ENCODE results near the gene PPIE. TPM values are rescaled to one million over a fixed set of nuclear protein-coding genes. Genes with fewer than 3 reads are reported as not detected.

PPIE gene
- total and polyA plus RNA-seq, 2 of the 8 experiments (the other 6 are each of a cell fraction or from before 2014, with no cell fraction given): 38.9 to 56.1 TPM

- Histone ChIP-seq H3K23me2 (ENCODE audit: low read depth, low read length) (no peaks in the 10 kb centered on the region), H3K79me1 (ENCODE audit: low read depth, low read length) (no peaks in the 10 kb centered on the region)
- WGBS, 2 experiments (ENCODE audit: extremely low coverage in 1 of 2, insufficient coverage in 1 of 2, insufficient read length in 1 of 2, insufficient replicate concordance in 2 of 2, low coverage in 1 of 2, low lambda C conversion rate in 2 of 2, missing lambda C conversion rate in 1 of 2): 84% methylated on average over 7 of the region's 9 CpGs; no CpG with 5 or more reads in 1 of the 2 experiments
Measured at GRCh38 chr1:39761016-39761415, 22.3 kb downstream of the PPIE start.

More at GRCh38 chr1:39761016-39761415, 22.3 kb downstream of the PPIE start:
- Histone ChIP-seq H2BK15ac (ENCODE audit: low read length) (no peak overlapping the region), H4K20me1 (replicated peaks in 1 of 2; ENCODE audit: control insufficient read depth in 1 of 2, insufficient read depth in 2 of 2, low read length in 2 of 2) (peaks cover 0 to 1% of the 10 kb centered on the region in 2 experiments), H3K23ac (ENCODE audit: insufficient read length) (no peak overlapping the region), H4K8ac (ENCODE audit: extremely low read depth, insufficient read depth, low read length) (no peak overlapping the region), H3K27ac (ENCODE audit: low read depth, low read length) (no peak overlapping the region), H4K91ac (replicated peaks; ENCODE audit: insufficient read length, low read length) (no peak overlapping the region), H2AK5ac (ENCODE audit: low read depth, low read length) (no peak overlapping the region), H3K9me3 (ENCODE audit: insufficient read depth in 2 of 2, low read depth in 1 of 2, low read length in 1 of 2) (peaks cover 5 to 12% of the 10 kb centered on the region in 2 experiments; a peak in 1 of 4 replicates), H3K36me3 (ENCODE audit: control insufficient read depth in 2 of 4, insufficient read depth in 4 of 4, low read length in 3 of 4) (peaks cover 2 to 6% (median 2%) of the 10 kb centered on the region in 4 experiments; a peak in 5 of 8 replicates), H3K9ac (replicated peaks in 1 of 4; ENCODE audit: extremely low read depth in 1 of 4, low read depth in 3 of 4, low read length in 3 of 4) (no peak overlapping the region), H3K4ac (replicated peaks; ENCODE audit: insufficient read length, low read depth, low read length) (no peak overlapping the region), H2BK20ac (ENCODE audit: low read length) (no peak overlapping the region), H3K14ac (ENCODE audit: insufficient read length) (no peak overlapping the region), H2BK5ac (ENCODE audit: low read depth, low read length) (no peak overlapping the region), H3K79me2 (ENCODE audit: control insufficient read depth in 1 of 2, insufficient read depth in 2 of 2, low read length in 2 of 2) (no peaks in the 10 kb centered on the region), H2AFZ (ENCODE audit: low read length) (no peak overlapping the region), H3K4me2 (ENCODE audit: insufficient read depth in 1 of 2, low read depth in 2 of 2, low read length in 2 of 2) (no peak overlapping the region), H3K18ac (ENCODE audit: extremely low read depth, low read length) (no peak overlapping the region), H3K56ac (replicated peaks; ENCODE audit: insufficient read length, low read depth, low read length) (no peak overlapping the region), H3K27me3 (replicated peaks in 1 of 4; ENCODE audit: control insufficient read depth in 3 of 4, extremely low read depth in 1 of 4, insufficient read depth in 3 of 4, low read length in 3 of 4) (no peaks in the 10 kb centered on the region), H3K4me3 (ENCODE audit: extremely low read depth in 1 of 4, insufficient read depth in 2 of 4, low read depth in 3 of 4, low read length in 4 of 4) (no peak overlapping the region), H2BK120ac (replicated peaks; ENCODE audit: low read depth, low read length) (no peak overlapping the region), H4K5ac (ENCODE audit: insufficient read length, low read depth, low read length) (no peak overlapping the region), H2BK12ac (ENCODE audit: low read depth, low read length) (no peak overlapping the region), H3K4me1 (replicated peaks in 1 of 4; ENCODE audit: control insufficient read depth in 3 of 4, insufficient read depth in 4 of 4, low read length in 3 of 4) (no peaks in the 10 kb centered on the region)
- FAIRE-seq (no peak), DNase-seq (ENCODE audit: low read depth in 1 of 2, low spot score in 2 of 2) (no peak)
- POLR2A ChIA-PET (ENCODE audit: partially characterized antibody): no interaction called here
- CTCF ChIA-PET (ENCODE audit: partially characterized antibody): interaction anchor here (1.4 kb wide), 1 partner anchor 39 kb away, joined by 4 read pairs; no protein-coding TSS in a partner anchor
- TF ChIP-seq HDAC6 (IDR thresholded peaks at IDR 0.05; ENCODE audit: low read depth, low read length): no peak
- TF ChIP-seq GTF2F1 (IDR thresholded peaks at IDR 0.05; ENCODE audit: borderline replicate concordance, low read depth, low read length): no peak
- TF ChIP-seq BRCA1 (IDR thresholded peaks at IDR 0.05; ENCODE audit: low read depth, low read length): no peak
- no peak for TF ChIP-seq TBP (IDR thresholded peaks at IDR 0.05; ENCODE audit: low read depth, low read length)
- no peak for TF ChIP-seq SP2 (IDR thresholded peaks at IDR 0.05; ENCODE audit: low read length)
- no peak for TF ChIP-seq ASH2L (IDR thresholded peaks at IDR 0.05; ENCODE audit: low read length)
- TF ChIP-seq NRF1 (IDR thresholded peaks at IDR 0.05; ENCODE audit: low read depth, low read length): no peak
- no peak for TF ChIP-seq EZH2 (IDR thresholded peaks at IDR 0.05; ENCODE audit: low read depth, low read length, severe bottlenecking)
- TF ChIP-seq SRF (IDR thresholded peaks at IDR 0.05; ENCODE audit: low read depth, low read length): no peak
